HG03066 (cell line): Measurements from ENCODE around the gene IFT22.
"Not testable (repeated sequence)": the region's sequence is repeated elsewhere in the genome, so short reads cannot be mapped to it uniquely, and the experiment has no call there.

ENCODE experiments used
- ATAC-seq: cut with Tn5 transposase; IDR thresholded peaks from one replicate; pipeline ENCODE4 v1.9.1; 2021; ENCODE audit warnings: low read depth; ENCODE audit not compliant: unreplicated experiment

The IFT22 gene

GRCh38 chr7:101285171-101285570, 36.4 kb downstream of the IFT22 start:
- no peak for ATAC-seq

GRCh38 chr7:101280912-101281311, 40.7 kb downstream of the IFT22 start:
- ATAC-seq = not testable (repeated sequence)

- ATAC-seq = no peak
Observed at GRCh38 chr7:101278461-101279292, 42.9 kb downstream of the IFT22 start.

- ATAC-seq = no peak
Observed at GRCh38 chr7:101277155-101277554, 44.5 kb downstream of the IFT22 start.

GRCh38 chr7:101273206-101273605, 48.4 kb downstream of the IFT22 start:
- no peak for ATAC-seq

- no peak for ATAC-seq
Observed at GRCh38 chr7:101271021-101271420, 50.6 kb downstream of the IFT22 start.

- ATAC-seq = no peak
Observed at GRCh38 chr7:101269664-101270063, 51.9 kb downstream of the IFT22 start.

- no peak for ATAC-seq
Observed at GRCh38 chr7:101265622-101266516, 55.7 kb downstream of the IFT22 start.

GRCh38 chr7:101264102-101264706, 57.4 kb downstream of the IFT22 start:
- ATAC-seq = not testable (repeated sequence)
